Bronchial epithelial cell (primary cell): ENCODE data around the gene LRRC4C. TPM values are rescaled to one million over a fixed set of nuclear protein-coding genes. Genes with fewer than 3 reads are reported as not detected.
A peak's percentile ranks its signal among the peaks of the same experiment; 100 is the strongest.

Source experiments
- DNase-seq: peaks from one replicate; pipeline ENCODE4 v3.0.0-alpha.2; 2010; ENCODE audit warnings: low read depth
- FAIRE-seq: peaks from 2 replicates; lab custom pipeline; 2011; peaks lifted over from hg19 to GRCh38; lab: Jason Lieb, UNC
- H3K27me3 ChIP-seq: 2 replicates; pipeline ENCODE4 v1.5.1; 2011; ENCODE audit warnings: low read length; ENCODE audit not compliant: control insufficient read depth, insufficient read depth
- H3K36me3 ChIP-seq: 2 replicates; pipeline ENCODE4 v1.5.1; 2011; ENCODE audit warnings: low read length; ENCODE audit not compliant: control insufficient read depth, insufficient read depth
- H3K4me3 ChIP-seq: 2 replicates; pipeline ENCODE4 v1.5.1; 2011; ENCODE audit warnings: mild to moderate bottlenecking, low read depth, low read length, control low read depth
- total RNA-seq: library from RNA; depleted of rRNA; stranded (reverse); fragments of >200 nt; gene quantifications from 2 replicates; pipeline ENCODE4 v1.2.1, GENCODE V29; 2014
- TF ChIP-seq, protein P1 (sequence below): IDR thresholded peaks from 2 replicates; pipeline ENCODE4 v1.5.1; 2011; ENCODE audit warnings: mild to moderate bottlenecking, moderate library complexity, low read length, control low read depth, inconsistent platforms; ENCODE audit not compliant: insufficient read depth, severe bottlenecking

LRRC4C gene
- total RNA-seq, 1 donor from 2014 or later: not detected

DNA sequence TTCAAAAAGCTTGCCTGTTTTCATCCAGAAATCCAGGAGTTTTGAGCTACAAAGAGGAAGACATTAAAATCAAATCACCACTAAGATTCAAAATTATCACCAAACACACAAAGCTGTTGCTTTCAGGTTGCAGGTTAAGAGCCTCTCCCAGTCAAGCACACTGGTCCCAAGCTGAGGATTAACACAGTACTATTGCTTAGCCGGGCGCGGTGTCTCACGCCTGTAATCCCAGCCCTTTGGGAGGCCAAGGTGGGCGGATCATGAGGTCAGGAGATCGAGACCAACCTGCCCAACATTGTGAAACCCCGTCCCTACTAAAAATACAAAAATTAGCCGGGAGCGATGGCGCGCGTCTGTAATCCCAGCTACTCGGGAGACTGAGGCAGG, 1165.1 kb downstream of the LRRC4C start:
- H3K36me3 ChIP-seq: no peaks in the 10 kb centered on the region
- H3K4me3 ChIP-seq: no peak overlapping the region
- TF ChIP-seq, protein P1, sequence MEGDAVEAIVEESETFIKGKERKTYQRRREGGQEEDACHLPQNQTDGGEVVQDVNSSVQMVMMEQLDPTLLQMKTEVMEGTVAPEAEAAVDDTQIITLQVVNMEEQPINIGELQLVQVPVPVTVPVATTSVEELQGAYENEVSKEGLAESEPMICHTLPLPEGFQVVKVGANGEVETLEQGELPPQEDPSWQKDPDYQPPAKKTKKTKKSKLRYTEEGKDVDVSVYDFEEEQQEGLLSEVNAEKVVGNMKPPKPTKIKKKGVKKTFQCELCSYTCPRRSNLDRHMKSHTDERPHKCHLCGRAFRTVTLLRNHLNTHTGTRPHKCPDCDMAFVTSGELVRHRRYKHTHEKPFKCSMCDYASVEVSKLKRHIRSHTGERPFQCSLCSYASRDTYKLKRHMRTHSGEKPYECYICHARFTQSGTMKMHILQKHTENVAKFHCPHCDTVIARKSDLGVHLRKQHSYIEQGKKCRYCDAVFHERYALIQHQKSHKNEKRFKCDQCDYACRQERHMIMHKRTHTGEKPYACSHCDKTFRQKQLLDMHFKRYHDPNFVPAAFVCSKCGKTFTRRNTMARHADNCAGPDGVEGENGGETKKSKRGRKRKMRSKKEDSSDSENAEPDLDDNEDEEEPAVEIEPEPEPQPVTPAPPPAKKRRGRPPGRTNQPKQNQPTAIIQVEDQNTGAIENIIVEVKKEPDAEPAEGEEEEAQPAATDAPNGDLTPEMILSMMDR: no peak
- FAIRE-seq: no peak
- H3K27me3 ChIP-seq: peaks cover 2% of the 10 kb centered on the region
- no peak for DNase-seq

- peaks cover 2% of the 10 kb centered on the region for H3K27me3 ChIP-seq
- H3K36me3 ChIP-seq: no peaks in the 10 kb centered on the region
- peak; percentile 73 for FAIRE-seq
- TF ChIP-seq, protein P1: peak; percentile 86
- peak; percentile 83 for DNase-seq
- peak overlapping the region; percentile 44 for H3K4me3 ChIP-seq
Measured at GRCh38 chr11:40293655-40294348, 1165.7 kb downstream of the LRRC4C start.

GRCh38 chr11:40292721-40293508, 1166.5 kb downstream of the LRRC4C start:
- no peaks in the 10 kb centered on the region for H3K36me3 ChIP-seq
- H3K27me3 ChIP-seq: peaks cover 2% of the 10 kb centered on the region
- no peak for FAIRE-seq
- H3K4me3 ChIP-seq: peak overlapping the region; percentile 44
- TF ChIP-seq, protein P1: no peak
- DNase-seq: no peak

GRCh38 chr11:40291741-40292140, 1167.7 kb downstream of the LRRC4C start:
- no peak for DNase-seq
- no peaks in the 10 kb centered on the region for H3K36me3 ChIP-seq
- TF ChIP-seq, protein P1: no peak
- FAIRE-seq: no peak
- H3K4me3 ChIP-seq: no peak overlapping the region
- peaks cover 2% of the 10 kb centered on the region for H3K27me3 ChIP-seq

GRCh38 chr11:40291329-40291728, 1168.1 kb downstream of the LRRC4C start:
- Histone ChIP-seq H3K27me3 (peaks cover 2% of the 10 kb centered on the region), H3K4me3 (no peak overlapping the region)

More at GRCh38 chr11:40291329-40291728, 1168.1 kb downstream of the LRRC4C start:
- TF ChIP-seq, protein P1: no peak
- H3K36me3 ChIP-seq: no peaks in the 10 kb centered on the region
- DNase-seq: no peak
- FAIRE-seq: no peak
